PFSK-1 (cell line): ENCODE measurements around the gene HSPA8.

Experiments used
- FOXP2 ChIP-seq: optimal IDR thresholded peaks from 2 replicates; pipeline ENCODE3; 2011; ENCODE audit warnings: borderline replicate concordance, control low read depth, inconsistent platforms; ENCODE audit not compliant: insufficient read depth; ENCODE audit errors: extremely low read length, extremely low read depth
- POLR2AphosphoS5 ChIP-seq: IDR thresholded peaks from 2 replicates; pipeline ENCODE4 v1.6.1; 2012; ENCODE audit warnings: low read depth, mild to moderate bottlenecking, control low read depth, low read length, moderate library complexity
- REST ChIP-seq, 2 experiments: IDR thresholded peaks; 2 replicates each; pipeline versions ENCODE4 v1.6.1 to v1.8.0; 2011 to 2012; ENCODE audit warnings: low read depth in 2 of 2, low read length in 2 of 2, control low read depth in 1 of 2, inconsistent platforms in 1 of 2, mild to moderate bottlenecking in 1 of 2, moderate library complexity in 1 of 2; ENCODE audit not compliant: insufficient read depth in 1 of 2
- SIN3A ChIP-seq: IDR thresholded peaks from 2 replicates; pipeline ENCODE4 v1.6.1; 2012; ENCODE audit warnings: mild to moderate bottlenecking, low read length, moderate library complexity, borderline replicate concordance; ENCODE audit not compliant: insufficient read depth
- TAF1 ChIP-seq: IDR thresholded peaks from 2 replicates; pipeline ENCODE4 v1.6.1; 2012; ENCODE audit warnings: low read length, control low read depth, borderline replicate concordance; ENCODE audit not compliant: insufficient read depth

- TF ChIP-seq POLR2AphosphoS5 = no peak; the same call in none of the 2 replicates
- no peak for TF ChIP-seq TAF1
- no peak for TF ChIP-seq REST (IDR thresholded peaks at IDR 0.05; ENCODE audit: insufficient read depth in 1 of 2, low read depth in 2 of 2, low read length in 2 of 2)
- TF ChIP-seq SIN3A = no peak
- no peak for TF ChIP-seq FOXP2
These were observed 5.0 kb downstream of the HSPA8 start for GRCh38 chr11:123056835-123057491.
